22Rv1 (cell line): ENCODE results near the gene ERGIC1.

ENCODE experiments used
- H3K27ac ChIP-seq: fragments of 450-650 bp; 2 replicates; pipeline ENCODE4 v1.5.1; 2017
- ZFX ChIP-seq: fragments of 450-650 bp; IDR thresholded peaks from 2 replicates; pipeline ENCODE4 v1.6.1; 2017; ENCODE audit warnings: antibody characterized with exemption, borderline replicate concordance
- TF ChIP-seq, protein P1 (sequence below): fragments of 450-650 bp; IDR thresholded peaks from 2 replicates; pipeline ENCODE4 v1.5.1; 2017; ENCODE audit warnings: mild to moderate bottlenecking

The ERGIC1 gene

DNA sequence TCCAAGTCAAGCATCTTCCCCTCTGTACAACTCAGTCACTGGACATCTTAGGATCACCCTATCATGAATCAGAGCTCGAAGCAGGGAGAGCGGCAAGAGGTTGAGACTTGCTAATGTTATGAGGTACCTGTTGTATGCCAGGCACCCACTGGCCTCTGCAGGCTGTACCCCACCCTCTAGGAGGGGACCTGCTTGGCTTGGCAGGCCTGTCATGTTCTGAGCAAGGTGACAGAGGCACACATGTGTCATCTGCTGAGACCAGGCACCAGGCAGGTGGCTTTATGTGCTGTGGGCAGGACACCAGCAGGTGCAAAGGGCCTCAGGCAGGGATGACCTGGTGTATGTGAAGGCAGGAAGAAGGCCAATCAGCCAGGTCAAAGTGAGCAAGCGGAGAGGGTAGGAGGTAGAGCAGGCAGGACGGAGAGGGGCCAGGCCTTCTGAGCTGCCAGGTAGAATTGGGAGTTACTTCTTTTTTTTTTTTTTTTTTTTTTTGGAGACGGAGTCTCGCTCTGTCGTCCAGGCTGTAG is 64.9 kb downstream of the ERGIC1 start:
- TF ChIP-seq ZFX, result no peak
- TF ChIP-seq, protein P1, sequence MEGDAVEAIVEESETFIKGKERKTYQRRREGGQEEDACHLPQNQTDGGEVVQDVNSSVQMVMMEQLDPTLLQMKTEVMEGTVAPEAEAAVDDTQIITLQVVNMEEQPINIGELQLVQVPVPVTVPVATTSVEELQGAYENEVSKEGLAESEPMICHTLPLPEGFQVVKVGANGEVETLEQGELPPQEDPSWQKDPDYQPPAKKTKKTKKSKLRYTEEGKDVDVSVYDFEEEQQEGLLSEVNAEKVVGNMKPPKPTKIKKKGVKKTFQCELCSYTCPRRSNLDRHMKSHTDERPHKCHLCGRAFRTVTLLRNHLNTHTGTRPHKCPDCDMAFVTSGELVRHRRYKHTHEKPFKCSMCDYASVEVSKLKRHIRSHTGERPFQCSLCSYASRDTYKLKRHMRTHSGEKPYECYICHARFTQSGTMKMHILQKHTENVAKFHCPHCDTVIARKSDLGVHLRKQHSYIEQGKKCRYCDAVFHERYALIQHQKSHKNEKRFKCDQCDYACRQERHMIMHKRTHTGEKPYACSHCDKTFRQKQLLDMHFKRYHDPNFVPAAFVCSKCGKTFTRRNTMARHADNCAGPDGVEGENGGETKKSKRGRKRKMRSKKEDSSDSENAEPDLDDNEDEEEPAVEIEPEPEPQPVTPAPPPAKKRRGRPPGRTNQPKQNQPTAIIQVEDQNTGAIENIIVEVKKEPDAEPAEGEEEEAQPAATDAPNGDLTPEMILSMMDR, result no peak
- H3K27ac ChIP-seq, result no peak overlapping the region

- no peak overlapping the region for H3K27ac ChIP-seq
- TF ChIP-seq, protein P1, result no peak
- no peak for TF ChIP-seq ZFX
Observed at GRCh38 chr5:172899436-172899835, 65.4 kb downstream of the ERGIC1 start.

GRCh38 chr5:172901012-172901780 is 67.1 kb downstream of the ERGIC1 start:
- H3K27ac ChIP-seq, result peak overlapping the region; percentile 94; the same call in 1 of the 2 replicates

DNA sequence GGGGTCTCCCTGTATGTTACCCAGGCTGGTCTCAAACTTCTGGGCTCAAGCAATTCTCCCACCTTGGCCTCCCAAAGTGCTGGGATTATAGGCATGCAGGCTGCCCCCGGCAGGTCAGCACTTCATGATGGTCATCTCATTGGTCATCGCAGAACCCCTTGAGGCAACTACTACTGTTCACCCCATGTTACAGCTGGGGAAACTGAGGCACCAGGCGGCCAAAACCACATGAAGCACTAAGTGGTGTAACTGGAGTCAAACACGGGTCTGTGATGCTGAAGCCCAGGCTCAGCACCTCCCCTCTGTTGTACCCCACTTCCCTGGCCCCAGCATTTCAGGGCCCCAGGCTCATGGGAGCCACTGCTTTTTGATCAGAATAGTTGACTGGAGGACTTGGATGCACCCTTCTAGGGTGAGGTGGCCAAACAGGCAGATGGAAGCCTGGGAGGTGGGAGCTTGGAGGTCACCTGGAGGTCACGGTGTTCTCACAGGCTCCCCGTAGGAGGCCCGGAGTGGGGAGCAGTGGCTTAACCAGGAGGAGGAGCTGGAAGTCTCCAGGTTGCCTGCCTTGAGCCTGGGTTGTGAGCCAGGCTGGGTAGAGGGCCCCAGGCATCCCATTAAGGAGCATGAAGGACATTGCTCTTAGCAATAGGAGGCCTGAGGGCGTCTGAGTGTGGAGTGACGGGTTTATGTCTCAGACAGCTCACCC is 67.9 kb downstream of the ERGIC1 start:
- H3K27ac ChIP-seq, result peak overlapping the region; percentile 94
- no peak for TF ChIP-seq ZFX
- TF ChIP-seq, protein P1, result no peak

More at GRCh38 chr5:172901012-172901780, 67.1 kb downstream of the ERGIC1 start:
- no peak for TF ChIP-seq ZFX
- TF ChIP-seq, protein P1, result no peak

DNA sequence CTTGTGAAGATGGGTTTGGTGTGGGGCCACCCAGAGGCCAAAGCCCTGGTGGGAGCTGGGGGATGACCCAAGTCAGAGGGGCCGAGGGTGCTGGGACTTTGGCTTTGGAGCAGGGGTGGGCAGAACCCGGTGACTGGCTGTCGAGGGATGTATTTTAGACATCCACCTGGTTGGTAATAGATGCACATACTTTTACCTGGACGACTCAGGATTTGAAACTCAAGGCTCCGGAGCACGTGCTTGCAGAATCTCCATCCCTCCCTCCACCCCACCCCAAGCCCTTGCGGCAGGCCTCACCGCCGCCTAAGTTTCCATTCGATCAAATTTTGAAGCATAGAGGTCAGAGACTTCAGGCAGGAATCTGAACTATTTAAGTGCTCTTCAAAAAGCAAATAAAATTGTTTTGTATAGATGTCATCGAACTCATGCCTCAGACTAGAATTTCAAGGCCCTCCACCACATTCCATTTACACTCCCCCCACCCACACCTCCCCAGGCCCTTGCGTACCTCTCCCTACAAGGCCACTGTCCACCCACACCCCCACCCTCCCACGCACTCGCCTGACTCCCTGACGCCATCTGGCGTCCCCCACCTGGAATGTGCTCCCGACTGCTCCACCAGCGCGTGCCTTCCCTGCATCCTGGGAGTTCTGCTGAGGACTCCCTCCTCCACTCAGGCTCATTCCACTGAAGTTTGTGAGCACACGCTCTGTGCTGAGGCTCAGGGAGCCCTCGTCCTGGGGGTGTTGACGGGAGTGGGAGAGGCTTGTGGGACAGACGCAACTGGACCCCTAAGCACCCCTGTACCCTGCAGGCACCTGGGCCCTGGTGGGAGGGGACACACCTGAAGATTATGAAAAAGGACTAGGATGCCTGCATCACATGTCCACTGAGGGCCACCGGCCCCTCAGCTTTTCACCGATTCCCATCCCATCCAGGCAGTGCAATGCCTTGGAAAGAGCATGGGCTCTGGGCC is 68.7 kb downstream of the ERGIC1 start:
- TF ChIP-seq, protein P1, result peak; percentile 47
- no peak for TF ChIP-seq ZFX
- peak overlapping the region; percentile 94 for H3K27ac ChIP-seq

- TF ChIP-seq, protein P1, result no peak
- no peak for TF ChIP-seq ZFX
- H3K27ac ChIP-seq, result peak overlapping the region; percentile 94
Observed at GRCh38 chr5:172903790-172904189, 69.7 kb downstream of the ERGIC1 start.
